GM19043 (cell line): ENCODE data around the gene UTP25.
"Not testable (repeated sequence)": the region's sequence is repeated elsewhere in the genome, so short reads cannot be mapped to it uniquely, and the experiment has no call there.

Experiments
- ATAC-seq: cut with Tn5 transposase; IDR thresholded peaks from one replicate; pipeline ENCODE4 v1.9.1; 2021; ENCODE audit warnings: low read depth; ENCODE audit not compliant: unreplicated experiment

Gene UTP25

GRCh38 chr1:209889077-209889418 lies 61.3 kb downstream of the UTP25 start:
- ATAC-seq, result no peak

DNA sequence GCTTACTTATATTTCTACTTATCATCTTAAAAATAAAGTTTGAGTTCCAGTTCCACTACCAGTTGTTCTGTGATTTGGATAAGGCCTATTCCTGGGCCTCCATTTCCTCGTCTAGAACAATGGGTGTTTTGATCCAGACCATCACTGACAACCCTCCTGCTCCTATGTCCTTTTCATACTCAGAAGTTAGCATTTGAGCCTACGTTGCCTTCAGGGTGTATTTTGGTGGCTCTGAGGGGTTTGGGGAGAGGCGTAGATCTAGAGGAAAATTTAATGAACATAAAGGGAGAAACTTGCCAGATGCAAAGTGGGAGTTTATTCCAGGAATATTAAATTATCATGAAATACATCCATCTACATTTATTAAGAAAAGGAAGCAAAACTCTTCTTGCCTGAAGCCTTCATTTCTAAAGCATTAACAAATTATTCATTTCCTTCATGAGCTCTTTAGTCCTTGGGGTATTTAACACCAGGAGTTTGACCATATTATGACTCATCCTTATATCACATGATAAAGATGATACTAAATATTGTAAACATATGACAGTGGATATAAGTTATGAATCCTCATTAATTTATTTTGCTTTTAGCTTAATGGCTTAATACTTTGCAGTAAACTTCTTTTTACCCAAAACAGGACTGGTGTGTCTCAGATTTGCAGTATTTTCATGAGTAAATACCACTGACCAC lies 63.0 kb downstream of the UTP25 start:
- no peak for ATAC-seq

DNA sequence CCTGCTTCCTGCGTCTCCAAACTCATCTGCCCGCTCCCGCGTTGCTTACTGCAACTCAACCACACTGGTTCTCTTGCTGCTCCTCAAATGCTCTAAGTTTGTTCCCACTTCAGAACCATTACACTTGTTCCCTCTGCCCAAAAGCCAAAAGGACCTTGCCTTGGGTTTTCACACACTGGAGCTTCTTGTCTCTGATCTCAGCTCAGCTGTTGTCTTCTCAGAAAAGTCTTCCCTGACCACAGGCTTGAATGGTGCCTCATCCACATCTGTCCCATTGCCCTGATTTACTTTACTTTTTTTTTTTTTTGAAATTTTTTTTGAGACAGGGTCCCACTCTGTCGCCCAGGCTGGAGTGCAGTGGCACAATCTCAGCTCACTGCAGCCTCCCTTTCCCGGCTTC lies 66.0 kb downstream of the UTP25 start:
- no peak for ATAC-seq

DNA sequence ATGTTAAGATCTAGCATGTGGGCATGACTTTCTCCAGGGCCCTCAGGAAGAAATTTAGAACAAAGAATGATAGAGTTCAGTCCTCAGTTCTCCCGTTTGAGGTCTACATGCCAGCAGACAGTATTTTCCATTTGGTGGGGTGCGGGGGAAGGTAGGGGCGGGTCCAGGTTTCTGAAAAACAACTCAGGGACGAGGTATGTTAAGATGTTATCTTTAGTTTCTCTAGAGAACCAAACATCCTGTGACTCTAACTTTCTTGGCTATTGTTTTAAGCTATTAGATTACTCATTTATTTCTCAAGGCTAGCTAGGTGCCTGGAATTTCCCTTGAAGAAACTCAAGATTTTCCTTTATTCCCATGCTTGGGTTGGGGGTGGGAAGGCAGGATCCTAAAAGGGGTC lies 67.9 kb downstream of the UTP25 start:
- no peak for ATAC-seq

GRCh38 chr1:209896346-209896745 lies 68.6 kb downstream of the UTP25 start:
- no peak for ATAC-seq

DNA sequence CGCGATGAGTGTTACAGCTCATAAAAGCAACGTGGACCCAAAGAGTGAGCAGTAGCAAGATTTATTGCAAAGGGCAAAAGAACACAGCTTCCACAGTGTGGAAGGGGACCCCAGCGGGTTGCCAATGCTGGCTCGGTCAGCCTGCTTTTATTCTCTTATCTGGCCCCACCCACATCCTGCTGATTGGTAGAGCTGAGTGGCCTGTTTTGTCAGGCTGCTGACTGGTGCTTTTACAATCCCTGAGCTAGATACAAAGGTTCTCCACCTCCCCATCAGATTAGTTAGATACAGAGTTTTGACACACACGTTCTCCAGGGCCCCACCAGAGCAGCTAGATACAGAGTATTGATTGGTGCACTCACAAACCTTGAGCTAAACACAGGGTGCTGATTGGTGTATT lies 70.5 kb downstream of the UTP25 start:
- ATAC-seq, result not testable (repeated sequence)

GRCh38 chr1:209898851-209899250 lies 71.1 kb downstream of the UTP25 start:
- not testable (repeated sequence) for ATAC-seq

DNA sequence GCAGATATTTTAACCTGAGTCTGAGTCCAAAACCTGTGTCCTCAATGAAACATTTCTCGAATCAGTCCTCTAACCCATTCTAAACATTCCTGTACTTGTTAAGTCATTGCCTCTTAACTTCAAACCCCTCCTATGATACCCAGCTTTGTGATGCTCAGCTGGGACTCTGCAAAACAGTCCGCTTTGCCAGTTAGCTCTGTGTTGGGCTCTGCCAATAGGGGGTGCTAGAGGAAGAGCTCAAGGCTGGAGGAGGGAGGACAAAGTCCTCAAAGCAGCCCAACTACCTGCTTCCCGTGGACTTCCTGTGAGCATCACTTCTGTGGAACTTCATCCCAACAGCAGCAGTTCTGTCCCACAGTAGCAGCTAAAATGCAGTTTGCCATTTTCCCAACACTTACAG lies 72.2 kb downstream of the UTP25 start:
- ATAC-seq, result no peak

DNA sequence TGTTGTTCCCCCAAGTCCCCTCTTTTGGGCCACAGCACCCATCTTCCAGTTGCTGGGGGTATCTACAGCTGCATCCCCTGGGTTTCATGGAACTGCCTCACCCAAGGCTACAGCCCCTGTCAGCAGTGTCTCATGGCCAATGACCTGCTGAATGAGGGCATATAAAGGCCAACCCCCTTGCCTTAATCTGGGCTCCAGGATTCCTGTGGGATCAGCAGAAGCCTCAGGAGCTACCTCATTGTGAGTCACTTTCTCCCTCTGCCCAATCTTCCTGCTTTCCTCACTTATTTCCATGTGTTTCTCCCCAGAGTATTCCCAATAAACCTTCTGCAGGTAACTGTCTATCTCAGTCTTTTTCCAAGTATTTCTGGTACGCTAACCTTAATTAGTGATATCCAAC lies 73.0 kb downstream of the UTP25 start:
- no peak for ATAC-seq

DNA sequence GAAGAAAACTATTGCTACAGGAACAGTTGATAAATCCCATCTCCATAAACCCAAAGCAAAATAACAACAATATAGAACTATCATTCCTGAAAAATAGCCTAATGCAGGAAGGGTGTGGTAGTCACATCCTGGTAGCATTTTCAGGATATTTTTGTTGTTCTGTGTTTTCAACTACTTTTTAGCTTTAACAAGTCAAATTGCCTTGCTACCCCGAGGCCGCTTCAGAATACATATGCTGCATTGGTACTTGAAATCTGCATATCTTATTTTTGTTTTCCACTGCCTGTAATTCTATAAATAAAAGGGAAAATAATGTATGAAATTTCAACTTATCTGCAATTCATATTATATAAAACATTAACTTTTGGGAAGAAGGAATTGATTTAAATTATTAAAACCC lies 73.4 kb downstream of the UTP25 start:
- no peak for ATAC-seq

GRCh38 chr1:209904774-209905173 lies 77.0 kb downstream of the UTP25 start:
- not testable (repeated sequence) for ATAC-seq
